Activated CD8-positive, alpha-beta T cell treated with anti-CD3 and anti-CD28 coated beads for 36 hours (primary cell): Measurements from ENCODE around the gene MS4A15. TPM values are rescaled to one million over a fixed set of nuclear protein-coding genes. Genes with fewer than 3 reads are reported as not detected.

Experiments used
- ATAC-seq: fragments of 200-7000 bp; cut with Tn5 transposase; one replicate; pipeline ENCODE4 v1.10.0; 2021; ENCODE audit warnings: mild to moderate bottlenecking, moderate library complexity
- CTCF ChIA-PET: fragments of 350-600 bp; sonication (Branson Sonifier 250); formaldehyde crosslinking; loops from one replicate; lab custom pipeline; 2021; ENCODE audit warnings: antibody characterized with exemption; lab: Charles Lee
- POLR2A ChIA-PET: fragments of 350-600 bp; sonication (Branson Sonifier 250); formaldehyde crosslinking; loops from one replicate; lab custom pipeline; 2021; ENCODE audit warnings: antibody characterized with exemption; lab: Charles Lee
- DNase-seq: peaks from one replicate; pipeline ENCODE4 v3.0.0-alpha.2; 2020
- H3K27ac Mint-ChIP-seq: one replicate; pipeline ENCODE4 v1.8.0; 2021; ENCODE audit warnings: mild to moderate bottlenecking, mixed read lengths
- H3K27me3 Mint-ChIP-seq: one replicate; pipeline ENCODE4 v1.8.0; 2021; ENCODE audit warnings: mixed read lengths
- H3K36me3 Mint-ChIP-seq: one replicate; pipeline ENCODE4 v1.8.0; 2021; ENCODE audit warnings: low read depth, mixed read lengths
- H3K4me1 Mint-ChIP-seq: one replicate; pipeline ENCODE4 v1.8.0; 2021; ENCODE audit warnings: low read depth, mixed read lengths
- H3K4me3 Mint-ChIP-seq: one replicate; pipeline ENCODE4 v1.8.0; 2021; ENCODE audit warnings: mild to moderate bottlenecking, moderate library complexity, mixed read lengths
- H3K9me3 Mint-ChIP-seq: one replicate; pipeline ENCODE4 v1.8.0; 2021; ENCODE audit warnings: mixed read lengths
- intact Hi-C: fragments of 100-400 bp; cut with micrococcal nuclease; formaldehyde crosslinking; loops from one replicate; pipeline ENCODE4 v1.10.0; 2022
- total RNA-seq, 2 experiments: library from RNA; stranded (reverse); gene quantifications; one replicate each; pipeline ENCODE4 v1.2.3, GENCODE V29; 2021
- TF ChIP-seq, protein P1 (sequence below): fragments of 200-600 bp; IDR thresholded peaks from one replicate; pipeline ENCODE4 v1.8.0; 2022; ENCODE audit warnings: antibody characterized with exemption, mild to moderate bottlenecking

Gene MS4A15
- total RNA-seq, 2 experiments from 2014 or later: not detected

DNA sequence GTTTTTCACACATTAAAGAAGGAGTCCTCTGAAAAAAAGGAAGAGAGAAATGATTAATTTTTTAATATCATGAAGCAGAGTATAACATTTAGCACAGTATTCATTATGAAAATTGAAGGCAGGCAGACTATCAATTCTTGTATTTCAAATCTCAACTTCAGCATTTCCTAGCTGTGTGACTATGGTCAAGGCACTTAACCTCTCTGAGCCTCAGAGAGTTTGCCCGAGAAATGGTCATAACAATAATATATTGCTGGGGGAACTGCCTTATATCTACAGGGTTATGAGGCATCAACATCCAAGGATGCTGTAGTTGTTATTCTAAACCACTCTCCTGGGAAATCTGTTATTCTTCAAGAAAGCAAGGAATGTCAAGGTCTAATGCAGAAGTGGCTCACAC, 31.1 kb upstream of the MS4A15 start:
- intact Hi-C loops: no loop called here
- no peaks in the 10 kb centered on the region for H3K36me3 Mint-ChIP-seq
- no peak for DNase-seq
- peaks cover 18% of the 10 kb centered on the region for H3K27me3 Mint-ChIP-seq
- no peak overlapping the region for H3K27ac Mint-ChIP-seq
- H3K4me1 Mint-ChIP-seq: no peaks in the 10 kb centered on the region
- POLR2A ChIA-PET: no interaction called here
- CTCF ChIA-PET: interaction anchor here (1.0 kb wide), 1 partner anchor 14 kb away, joined by 3 read pairs; no protein-coding TSS in a partner anchor
- TF ChIP-seq, protein P1, sequence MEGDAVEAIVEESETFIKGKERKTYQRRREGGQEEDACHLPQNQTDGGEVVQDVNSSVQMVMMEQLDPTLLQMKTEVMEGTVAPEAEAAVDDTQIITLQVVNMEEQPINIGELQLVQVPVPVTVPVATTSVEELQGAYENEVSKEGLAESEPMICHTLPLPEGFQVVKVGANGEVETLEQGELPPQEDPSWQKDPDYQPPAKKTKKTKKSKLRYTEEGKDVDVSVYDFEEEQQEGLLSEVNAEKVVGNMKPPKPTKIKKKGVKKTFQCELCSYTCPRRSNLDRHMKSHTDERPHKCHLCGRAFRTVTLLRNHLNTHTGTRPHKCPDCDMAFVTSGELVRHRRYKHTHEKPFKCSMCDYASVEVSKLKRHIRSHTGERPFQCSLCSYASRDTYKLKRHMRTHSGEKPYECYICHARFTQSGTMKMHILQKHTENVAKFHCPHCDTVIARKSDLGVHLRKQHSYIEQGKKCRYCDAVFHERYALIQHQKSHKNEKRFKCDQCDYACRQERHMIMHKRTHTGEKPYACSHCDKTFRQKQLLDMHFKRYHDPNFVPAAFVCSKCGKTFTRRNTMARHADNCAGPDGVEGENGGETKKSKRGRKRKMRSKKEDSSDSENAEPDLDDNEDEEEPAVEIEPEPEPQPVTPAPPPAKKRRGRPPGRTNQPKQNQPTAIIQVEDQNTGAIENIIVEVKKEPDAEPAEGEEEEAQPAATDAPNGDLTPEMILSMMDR: no peak
- no peaks in the 10 kb centered on the region for H3K9me3 Mint-ChIP-seq
- H3K4me3 Mint-ChIP-seq: no peak overlapping the region
- ATAC-seq: no peak

DNA sequence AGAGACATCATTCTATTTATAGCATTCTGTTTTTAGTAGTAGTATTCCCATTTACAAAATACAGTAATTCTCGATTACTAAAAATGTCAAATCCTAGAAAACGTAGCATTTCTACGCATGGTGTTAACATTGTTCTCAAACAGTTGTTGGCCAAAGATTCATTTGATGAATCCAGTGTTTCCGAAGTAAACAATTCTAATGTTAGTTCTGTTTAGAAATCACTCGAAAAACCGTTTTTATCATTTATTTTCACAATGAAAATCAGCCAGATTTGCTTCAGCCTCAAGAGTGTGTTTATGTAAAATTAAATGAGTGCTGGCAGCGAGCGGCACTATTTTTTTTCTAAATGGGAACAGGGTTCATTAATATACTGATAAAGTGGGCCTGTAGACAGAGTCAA, 25.1 kb upstream of the MS4A15 start:
- TF ChIP-seq, protein P1: no peak
- no peak overlapping the region for H3K4me3 Mint-ChIP-seq
- intact Hi-C loops: no loop called here
- ATAC-seq: no peak
- H3K27me3 Mint-ChIP-seq: peaks cover 13% of the 10 kb centered on the region
- DNase-seq: no peak
- H3K27ac Mint-ChIP-seq: no peak overlapping the region
- POLR2A ChIA-PET: no interaction called here
- no peaks in the 10 kb centered on the region for H3K4me1 Mint-ChIP-seq
- no peaks in the 10 kb centered on the region for H3K9me3 Mint-ChIP-seq
- CTCF ChIA-PET: interaction anchor here (1.4 kb wide), 1 partner anchor 23 kb away, joined by 3 read pairs; no protein-coding TSS in a partner anchor
- no peaks in the 10 kb centered on the region for H3K36me3 Mint-ChIP-seq

DNA sequence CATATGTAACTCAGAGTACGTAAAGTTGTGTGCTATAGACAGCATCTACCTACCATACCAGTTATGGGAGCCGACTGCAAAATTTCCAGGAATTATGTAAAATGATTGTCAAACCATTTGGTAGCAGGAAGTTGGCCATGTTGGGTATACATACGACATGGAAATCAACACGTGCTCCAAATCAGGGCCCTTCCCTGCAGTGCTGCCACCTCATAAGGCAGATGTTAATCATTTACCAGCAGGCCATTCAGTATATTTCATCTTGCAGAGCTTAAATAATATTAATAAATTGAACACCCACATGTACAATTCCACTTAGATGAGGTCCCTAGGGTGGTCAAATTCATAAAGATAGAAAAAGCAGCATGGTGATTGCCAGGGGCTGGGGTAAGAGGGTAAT, 22.4 kb upstream of the MS4A15 start:
- Mint-ChIP-seq H3K9me3 (no peaks in the 10 kb centered on the region), H3K36me3 (no peaks in the 10 kb centered on the region), H3K27me3 (peaks cover 10% of the 10 kb centered on the region), H3K27ac (no peak overlapping the region), H3K4me1 (no peaks in the 10 kb centered on the region), H3K4me3 (no peak overlapping the region)
- intact Hi-C loops: no loop called here
- no peak for ATAC-seq
- ChIA-PET CTCF (no interaction called here), POLR2A (no interaction called here)
- TF ChIP-seq, protein P1: no peak
- DNase-seq: no peak

DNA sequence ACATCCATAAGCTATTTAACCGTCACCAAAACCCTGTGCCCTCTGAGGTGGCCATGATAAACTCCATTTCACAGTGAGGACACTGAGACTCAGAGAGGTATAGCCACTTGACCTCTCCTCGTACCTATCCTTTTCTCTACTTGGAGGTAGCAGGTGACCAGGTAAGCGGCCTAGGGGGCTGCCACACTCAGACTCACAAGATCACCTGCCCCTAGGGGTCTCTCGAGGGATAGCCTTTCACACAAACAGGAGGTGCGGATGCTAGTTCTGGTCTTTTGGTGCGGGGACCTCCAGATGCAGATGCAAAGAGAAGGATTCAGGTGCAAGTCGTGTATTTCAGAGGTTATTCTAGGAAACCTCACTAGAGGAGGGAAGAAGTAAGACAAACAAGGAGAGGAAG, 17.6 kb upstream of the MS4A15 start:
- H3K9me3 Mint-ChIP-seq: no peaks in the 10 kb centered on the region
- H3K36me3 Mint-ChIP-seq: no peaks in the 10 kb centered on the region
- DNase-seq (no peak), ATAC-seq (no peak)
- H3K27me3 Mint-ChIP-seq: peaks cover 10% of the 10 kb centered on the region
- intact Hi-C loops: no loop called here
- TF ChIP-seq, protein P1: no peak
- POLR2A ChIA-PET: no interaction called here
- no peaks in the 10 kb centered on the region for H3K4me1 Mint-ChIP-seq
- CTCF ChIA-PET: interaction anchor here (1.1 kb wide), 1 partner anchor 14 kb away, joined by 3 read pairs; no protein-coding TSS in a partner anchor
- no peak overlapping the region for H3K27ac Mint-ChIP-seq
- no peak overlapping the region for H3K4me3 Mint-ChIP-seq

DNA sequence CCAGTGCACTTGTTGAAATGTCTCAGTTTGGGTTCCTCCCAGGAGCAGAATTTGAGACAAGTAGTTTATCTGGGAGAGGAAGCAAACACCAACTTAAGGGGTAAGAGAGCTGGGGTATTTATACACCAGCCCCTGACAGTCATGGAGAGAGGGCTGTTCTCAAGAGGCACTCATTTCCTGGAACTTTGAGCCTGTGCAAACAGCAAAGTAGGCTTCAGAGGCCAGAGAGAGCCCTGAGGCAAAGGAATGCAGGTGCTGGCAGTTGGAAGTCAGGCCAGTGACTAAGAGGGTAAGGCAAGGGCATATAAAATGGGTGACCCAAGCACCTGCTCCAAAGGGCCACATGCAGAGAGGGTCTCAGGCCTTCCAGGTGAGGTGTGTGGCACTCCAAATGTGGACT, 16.1 kb upstream of the MS4A15 start:
- Mint-ChIP-seq H3K4me1 (no peaks in the 10 kb centered on the region), H3K4me3 (no peak overlapping the region)
- no peak for ATAC-seq

More for the DNA sequence above, 16.1 kb upstream of the MS4A15 start:
- intact Hi-C loops: no loop called here
- CTCF ChIA-PET: interaction anchor here (1.2 kb wide), 1 partner anchor 36 kb away, joined by 3 read pairs; no protein-coding TSS in a partner anchor
- no peak for DNase-seq
- Mint-ChIP-seq H3K27me3 (peaks cover 10% of the 10 kb centered on the region), H3K27ac (no peak overlapping the region), H3K9me3 (no peaks in the 10 kb centered on the region), H3K36me3 (no peaks in the 10 kb centered on the region)
- POLR2A ChIA-PET: no interaction called here
- TF ChIP-seq, protein P1: no peak
